Astrocyte (in vitro differentiated cells and primary cell): Measurements from ENCODE around the gene PEX11G.

Source experiments
- CTCF ChIP-seq: IDR thresholded peaks from 2 replicates; pipeline ENCODE4 v1.5.1; 2011; ENCODE audit warnings: low read depth, mild to moderate bottlenecking, inconsistent platforms, low read length, moderate library complexity; ENCODE audit not compliant: insufficient read depth
- EZH2 ChIP-seq: IDR thresholded peaks from 2 replicates; pipeline ENCODE4 v1.6.1; 2012; ENCODE audit warnings: mild to moderate bottlenecking, low read length, inconsistent platforms; ENCODE audit not compliant: insufficient read depth

GRCh38 chr19:7488736-7489353 lies at the start of gene PEX11G:
- no peak for TF ChIP-seq EZH2
- no peak for TF ChIP-seq CTCF
